Activated T-cell treated with anti-CD3 and anti-CD28 coated beads for 1 hour (primary cell): ENCODE data around the gene HYLS1.

ENCODE experiments used
- DNase-seq: peaks from one replicate; pipeline ENCODE4 v3.0.0-alpha.2; 2020; ENCODE audit warnings: low read depth

HYLS1 gene

GRCh38 chr11:125949271-125950177, 62.1 kb downstream of the HYLS1 start:
- DNase-seq: no peak

- DNase-seq: no peak
These were observed 62.7 kb downstream of the HYLS1 start for GRCh38 chr11:125950178-125950490.
